AG04449 (cell line): ENCODE data around the gene GMNC.

Experiments
- CTCF ChIA-PET: fragments of 350-600 bp; formaldehyde crosslinking; extraction: SDS; loops from one replicate; lab custom pipeline; 2021; ENCODE audit warnings: antibody characterized with exemption; lab: Yijun Ruan, JAX
- POLR2A ChIA-PET: fragments of 400-600, 350-600 bp; formaldehyde crosslinking; extraction: SDS; loops from one replicate; lab custom pipeline; 2020; ENCODE audit warnings: antibody characterized with exemption, inconsistent platforms; lab: Yijun Ruan, JAX
- DNase-seq: peaks from one replicate; pipeline ENCODE4 v3.0.0-alpha.2; 2010; ENCODE audit warnings: low read depth, low spot score
- H3K4me3 ChIP-seq: 2 replicates; pipeline ENCODE4 v1.5.1; 2011; ENCODE audit warnings: low read depth, mild to moderate bottlenecking, control low read depth, low read length
- CTCF ChIP-seq: IDR thresholded peaks from one replicate; pipeline ENCODE4 v1.5.1; 2011; ENCODE audit warnings: mild to moderate bottlenecking, moderate library complexity, low read length, control low read depth, inconsistent platforms; ENCODE audit not compliant: insufficient read depth; ENCODE audit errors: missing control alignments

The GMNC gene

DNA sequence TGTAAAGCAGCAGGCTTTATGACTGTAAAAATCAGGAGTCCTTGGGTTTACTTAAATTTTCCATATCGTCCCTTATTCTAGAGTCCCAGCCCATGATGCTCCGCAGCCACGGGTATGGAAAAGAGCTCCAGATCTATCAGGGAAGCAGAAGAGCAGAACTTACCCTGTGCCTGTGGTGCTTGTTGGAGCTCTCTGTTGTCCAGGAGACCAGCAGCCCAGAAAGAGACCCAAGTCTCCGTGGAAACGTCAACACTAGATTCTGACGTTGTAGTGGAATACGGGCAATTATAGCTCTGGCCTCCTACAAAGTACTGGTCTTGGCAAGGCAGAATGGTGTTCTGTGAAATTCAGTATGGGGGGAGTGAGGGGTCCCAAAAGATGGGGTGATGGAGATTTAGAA, 2.0 kb downstream of the GMNC start:
- POLR2A ChIA-PET = no interaction called here
- no peak overlapping the region for H3K4me3 ChIP-seq
- no peak for TF ChIP-seq CTCF
- no peak for DNase-seq
- CTCF ChIA-PET = interaction anchor here (1.0 to 3.2 kb wide), 2 partner anchors 24 to 190 kb away, joined by 3 to 17 read pairs; no protein-coding TSS in a partner anchor

- no peak for TF ChIP-seq CTCF
- DNase-seq = no peak
- POLR2A ChIA-PET = no interaction called here
- H3K4me3 ChIP-seq = no peak overlapping the region
- CTCF ChIA-PET = no interaction called here
Measured at GRCh38 chr3:190855151-190855550, 7.3 kb downstream of the GMNC start.

DNA sequence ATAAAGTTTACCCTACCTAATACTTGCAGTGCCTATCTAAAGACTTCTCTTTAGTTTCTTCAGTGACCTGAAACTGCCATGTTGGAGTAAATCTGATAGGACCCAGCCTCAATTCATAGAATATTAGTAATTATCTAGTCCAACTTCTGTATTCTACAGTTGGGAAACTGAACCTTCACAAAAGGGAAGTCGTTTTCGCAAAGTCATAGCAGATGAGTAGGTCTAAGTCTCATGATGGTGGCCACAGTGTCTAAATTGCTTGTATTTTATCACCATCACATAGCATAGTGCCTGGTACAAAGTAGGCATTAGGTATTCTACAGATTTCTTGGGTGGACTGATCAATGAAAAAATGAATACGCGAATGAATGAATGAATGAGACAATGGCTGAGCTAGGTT, 8.4 kb downstream of the GMNC start:
- no peak overlapping the region for H3K4me3 ChIP-seq
- no peak for DNase-seq
- ChIA-PET POLR2A (no interaction called here), CTCF (no interaction called here)
- no peak for TF ChIP-seq CTCF

GRCh38 chr3:190853464-190853863, 9.0 kb downstream of the GMNC start:
- no peak for DNase-seq
- H3K4me3 ChIP-seq = no peak overlapping the region
- TF ChIP-seq CTCF = no peak
- CTCF ChIA-PET = no interaction called here
- POLR2A ChIA-PET = no interaction called here

- TF ChIP-seq CTCF = no peak
- DNase-seq = no peak
- CTCF ChIA-PET = no interaction called here
- POLR2A ChIA-PET = no interaction called here
- no peak overlapping the region for H3K4me3 ChIP-seq
Measured at GRCh38 chr3:190849607-190850006, 12.9 kb downstream of the GMNC start.

- CTCF ChIA-PET = no interaction called here
- TF ChIP-seq CTCF = no peak
- POLR2A ChIA-PET = no interaction called here
- no peak for DNase-seq
- no peak overlapping the region for H3K4me3 ChIP-seq
Measured at GRCh38 chr3:190848870-190849269, 13.6 kb downstream of the GMNC start.
